ENCODE data around the gene CRB2.

GRCh38 chr9:123406691-123407216 is 50.8 kb downstream of the CRB2 start:
- TF ChIP-seq POLR2A (IDR thresholded peaks at IDR 0.05; ENCODE audit: extremely low read depth, insufficient read length) (no peak), CTCF (IDR thresholded peaks at IDR 0.05; ENCODE audit: low read depth, low read length) (no peak), MAX (IDR thresholded peaks at IDR 0.05; ENCODE audit: low read depth, low read length) (no peak), MYC (IDR thresholded peaks at IDR 0.05; ENCODE audit: low read depth, low read length) (no peak)
